DOHH2 (cell line): ENCODE results near the gene ACACB.

ENCODE experiments used
- EZH2phosphoT487 ChIP-seq: fragments of 200-600 bp; sonication (generic); IDR thresholded peaks from 2 replicates; pipeline ENCODE4 v1.6.1; 2017; ENCODE audit warnings: borderline replicate concordance, mild to moderate bottlenecking, antibody characterized with exemption, low read length, moderate library complexity, mixed read lengths
- TF ChIP-seq, protein P1 (sequence below): fragments of 200-600 bp; sonication (generic); IDR thresholded peaks from one replicate; pipeline ENCODE4 v1.5.1; 2014; ENCODE audit warnings: antibody characterized with exemption, mild to moderate bottlenecking, low read depth, low read length; ENCODE audit not compliant: poor library complexity, severe bottlenecking

DNA sequence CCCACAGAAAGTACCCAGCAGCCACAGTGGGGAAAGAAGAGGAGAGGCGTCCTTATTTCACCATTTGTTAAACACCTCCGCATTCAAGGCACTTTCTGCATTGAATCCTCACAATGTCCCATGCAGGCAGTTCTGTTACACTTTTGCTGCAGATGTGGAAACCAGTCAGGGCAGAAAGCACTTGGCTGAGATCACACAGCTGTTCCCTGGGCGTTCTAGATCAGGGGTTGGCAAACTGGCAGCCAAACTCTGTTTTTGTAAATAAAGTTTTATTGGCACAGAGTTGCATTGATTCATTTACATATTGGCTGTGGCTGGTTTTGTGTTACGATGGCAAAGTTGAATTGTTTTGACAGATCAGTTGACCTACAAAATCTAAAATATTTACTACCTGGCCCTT, 172.6 kb downstream of the ACACB start:
- TF ChIP-seq, protein P1, sequence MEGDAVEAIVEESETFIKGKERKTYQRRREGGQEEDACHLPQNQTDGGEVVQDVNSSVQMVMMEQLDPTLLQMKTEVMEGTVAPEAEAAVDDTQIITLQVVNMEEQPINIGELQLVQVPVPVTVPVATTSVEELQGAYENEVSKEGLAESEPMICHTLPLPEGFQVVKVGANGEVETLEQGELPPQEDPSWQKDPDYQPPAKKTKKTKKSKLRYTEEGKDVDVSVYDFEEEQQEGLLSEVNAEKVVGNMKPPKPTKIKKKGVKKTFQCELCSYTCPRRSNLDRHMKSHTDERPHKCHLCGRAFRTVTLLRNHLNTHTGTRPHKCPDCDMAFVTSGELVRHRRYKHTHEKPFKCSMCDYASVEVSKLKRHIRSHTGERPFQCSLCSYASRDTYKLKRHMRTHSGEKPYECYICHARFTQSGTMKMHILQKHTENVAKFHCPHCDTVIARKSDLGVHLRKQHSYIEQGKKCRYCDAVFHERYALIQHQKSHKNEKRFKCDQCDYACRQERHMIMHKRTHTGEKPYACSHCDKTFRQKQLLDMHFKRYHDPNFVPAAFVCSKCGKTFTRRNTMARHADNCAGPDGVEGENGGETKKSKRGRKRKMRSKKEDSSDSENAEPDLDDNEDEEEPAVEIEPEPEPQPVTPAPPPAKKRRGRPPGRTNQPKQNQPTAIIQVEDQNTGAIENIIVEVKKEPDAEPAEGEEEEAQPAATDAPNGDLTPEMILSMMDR = no peak
- no peak for TF ChIP-seq EZH2phosphoT487
